ENCODE data around the gene GATB. TPM values are rescaled to one million over a fixed set of nuclear protein-coding genes. Genes with fewer than 3 reads are reported as not detected.

Gene GATB
- total and polyA plus RNA-seq, 10 of the 15 experiments (the other 5 are each of a cell fraction or from before 2014, with no cell fraction given) = 20.5 to 37.3 (median 30.5) TPM

DNA sequence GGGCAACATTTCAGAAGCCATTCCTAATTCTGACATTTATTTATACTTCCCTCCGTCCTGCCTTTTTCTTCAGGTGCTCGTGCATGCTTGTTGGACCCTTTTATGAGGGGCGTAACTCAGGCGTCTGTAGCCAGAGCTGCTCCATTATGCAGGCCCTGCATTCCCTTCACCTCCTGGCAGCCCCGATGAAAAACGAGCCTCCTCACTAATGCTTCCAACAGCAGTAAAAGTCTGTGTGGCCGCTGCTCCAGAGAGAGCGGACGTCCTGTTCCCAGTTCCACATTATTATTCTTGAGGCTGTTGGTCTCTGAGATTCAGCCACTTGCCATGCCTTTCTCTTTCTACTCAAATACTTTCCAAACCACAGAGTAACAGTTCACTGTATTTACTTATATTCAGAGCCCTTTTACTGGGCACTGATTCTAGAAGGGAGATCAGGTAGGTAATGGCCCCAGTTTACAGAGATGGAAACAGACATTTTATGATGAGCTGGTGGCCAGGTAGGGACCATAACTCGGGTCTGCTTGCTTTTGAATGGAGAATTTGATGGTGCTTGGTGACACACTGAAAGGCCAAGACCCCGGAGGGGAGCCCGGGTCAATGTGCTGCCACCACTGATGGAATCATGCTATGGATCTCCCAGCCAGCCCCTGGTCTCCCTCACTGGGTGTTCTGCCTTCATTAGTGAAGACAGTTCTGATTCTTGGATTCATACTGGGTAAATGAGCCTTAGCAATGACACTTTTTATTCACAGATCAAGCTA, 101.0 kb downstream of the GATB start:
- intact Hi-C loops (cut with micrococcal nuclease; ENCODE audit: unreplicated experiment) = no loop called here
- ATAC-seq = no peak

More for the DNA sequence above, 101.0 kb downstream of the GATB start:
- ChIA-PET POLR2A (no interaction called here), SMC1A (ENCODE audit: uncharacterized antibody, unreplicated experiment) (interaction anchor here (1.2 kb wide), 1 partner anchor 9 kb away, joined by 3 read pairs; no protein-coding TSS in a partner anchor), CTCF (interaction anchor here (0.5 to 0.9 kb wide), 3 partner anchors 8 to 599 kb away, joined by 3 to 5 read pairs (median 3); no protein-coding TSS in a partner anchor), RAD21 (ENCODE audit: unreplicated experiment) (no interaction called here)
- no peak overlapping the region for H3K27ac ChIP-seq (ENCODE audit: control insufficient read depth, insufficient read depth)
- no peaks in the 10 kb centered on the region for H3K79me2 ChIP-seq (ENCODE audit: control insufficient read depth, insufficient read depth, low read length)
- H3K9me3 ChIP-seq (replicated peaks; ENCODE audit: control insufficient read depth, insufficient read depth, low read length) = no peaks in the 10 kb centered on the region
- no peaks in the 10 kb centered on the region for H3K27me3 ChIP-seq (replicated peaks in 1 of 2; ENCODE audit: control insufficient read depth in 2 of 2, insufficient read depth in 2 of 2, low read length in 1 of 2)
- FAIRE-seq (no peak), DNase-seq (ENCODE audit: low read depth, low spot score) (no peak)
- no peaks in the 10 kb centered on the region for H3K36me3 ChIP-seq (ENCODE audit: control insufficient read depth in 2 of 2, insufficient read depth in 2 of 2, low read length in 1 of 2)
- no peaks in the 10 kb centered on the region for H4K20me1 ChIP-seq (ENCODE audit: control insufficient read depth, insufficient read depth)
- TF ChIP-seq FOS (IDR thresholded peaks at IDR 0.05; ENCODE audit: borderline replicate concordance, extremely low read depth, insufficient read length) (no peak), CEBPB (IDR thresholded peaks at IDR 0.05; ENCODE audit: borderline replicate concordance in 1 of 2, low read depth in 2 of 2, low read length in 2 of 2) (no peak), KDM1A (IDR thresholded peaks at IDR 0.05; ENCODE audit: borderline replicate concordance) (no peak), POLR2AphosphoS2 (IDR thresholded peaks at IDR 0.05; ENCODE audit: low read depth, low read length) (no peak), WRNIP1 (IDR thresholded peaks at IDR 0.05; ENCODE audit: borderline replicate concordance, low read depth, low read length) (no peak), MYC (IDR thresholded peaks at IDR 0.05; ENCODE audit: insufficient read depth, insufficient read length, insufficient replicate concordance, low read length, severe bottlenecking) (no peak), POLR2A (IDR thresholded peaks at IDR 0.05; ENCODE audit: low read depth, low read length) (no peak), POU2F2 (IDR thresholded peaks at IDR 0.05; ENCODE audit: borderline replicate concordance, low read depth, low read length) (no peak), DPF2 (IDR thresholded peaks at IDR 0.05) (no peak)
- TF ChIP-seq, protein P1, sequence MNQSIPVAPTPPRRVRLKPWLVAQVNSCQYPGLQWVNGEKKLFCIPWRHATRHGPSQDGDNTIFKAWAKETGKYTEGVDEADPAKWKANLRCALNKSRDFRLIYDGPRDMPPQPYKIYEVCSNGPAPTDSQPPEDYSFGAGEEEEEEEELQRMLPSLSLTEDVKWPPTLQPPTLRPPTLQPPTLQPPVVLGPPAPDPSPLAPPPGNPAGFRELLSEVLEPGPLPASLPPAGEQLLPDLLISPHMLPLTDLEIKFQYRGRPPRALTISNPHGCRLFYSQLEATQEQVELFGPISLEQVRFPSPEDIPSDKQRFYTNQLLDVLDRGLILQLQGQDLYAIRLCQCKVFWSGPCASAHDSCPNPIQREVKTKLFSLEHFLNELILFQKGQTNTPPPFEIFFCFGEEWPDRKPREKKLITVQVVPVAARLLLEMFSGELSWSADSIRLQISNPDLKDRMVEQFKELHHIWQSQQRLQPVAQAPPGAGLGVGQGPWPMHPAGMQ (IDR thresholded peaks at IDR 0.05; ENCODE audit: borderline replicate concordance) = no peak
- TF ChIP-seq, protein P2, sequence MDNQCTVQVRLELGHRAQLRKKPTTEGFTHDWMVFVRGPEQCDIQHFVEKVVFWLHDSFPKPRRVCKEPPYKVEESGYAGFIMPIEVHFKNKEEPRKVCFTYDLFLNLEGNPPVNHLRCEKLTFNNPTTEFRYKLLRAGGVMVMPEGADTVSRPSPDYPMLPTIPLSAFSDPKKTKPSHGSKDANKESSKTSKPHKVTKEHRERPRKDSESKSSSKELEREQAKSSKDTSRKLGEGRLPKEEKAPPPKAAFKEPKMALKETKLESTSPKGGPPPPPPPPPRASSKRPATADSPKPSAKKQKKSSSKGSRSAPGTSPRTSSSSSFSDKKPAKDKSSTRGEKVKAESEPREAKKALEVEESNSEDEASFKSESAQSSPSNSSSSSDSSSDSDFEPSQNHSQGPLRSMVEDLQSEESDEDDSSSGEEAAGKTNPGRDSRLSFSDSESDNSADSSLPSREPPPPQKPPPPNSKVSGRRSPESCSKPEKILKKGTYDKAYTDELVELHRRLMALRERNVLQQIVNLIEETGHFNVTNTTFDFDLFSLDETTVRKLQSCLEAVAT (IDR thresholded peaks at IDR 0.05) = no peak
- no peak overlapping the region for H2AFZ ChIP-seq (ENCODE audit: control insufficient read depth, low read depth, low read length)
- in situ Hi-C loops (cut with MboI) = no loop called here
- no peak overlapping the region for H3K9ac ChIP-seq (ENCODE audit: control insufficient read depth, insufficient read depth, low read length)
- no TSS peak for BruUV-seq (replicated peaks)
- no peaks in the 10 kb centered on the region for H3K4me1 ChIP-seq (ENCODE audit: control insufficient read depth, insufficient read depth, low read length)
- no peak overlapping the region for H3K4me3 ChIP-seq
- 60% methylated on average over 12 of the region's 12 CpGs for WGBS (ENCODE audit: insufficient coverage, insufficient replicate concordance, low lambda C conversion rate, missing lambda C conversion rate)
- H3K4me2 ChIP-seq (ENCODE audit: control insufficient read depth, insufficient read depth) = no peak overlapping the region

Data from GM12878 (cell line).